H1 (cell line): ENCODE measurements around the gene TMEM202. TPM values are rescaled to one million over a fixed set of nuclear protein-coding genes. Genes with fewer than 3 reads are reported as not detected.
"Not testable (repeated sequence)": the region's sequence is repeated elsewhere in the genome, so short reads cannot be mapped to it uniquely, and the experiment has no call there.

Source experiments
- CTCF ChIA-PET: fragments of 300-600 bp; sonication (Branson Sonifier 250); formaldehyde crosslinking; loops from one replicate; lab custom pipeline; 2021; ENCODE audit not compliant: partially characterized antibody; lab: Charles Lee
- POLR2A ChIA-PET: fragments of 300-600 bp; sonication (Branson Sonifier 250); formaldehyde crosslinking; loops from one replicate; lab custom pipeline; 2021; ENCODE audit warnings: inconsistent platforms; ENCODE audit not compliant: partially characterized antibody; lab: Charles Lee
- DNase-seq, 2 experiments: peaks; one replicate each; pipeline versions ENCODE4 v3.0.0 to v3.0.0-alpha.2; 2010 to 2022; ENCODE audit warnings: low spot score in 2 of 2, low read depth in 1 of 2, mixed read lengths in 1 of 2
- FAIRE-seq: peaks from 2 replicates; lab custom pipeline; 2011; peaks lifted over from hg19 to GRCh38; lab: Jason Lieb, UNC
- H2AFZ ChIP-seq: 2 replicates; pipeline ENCODE4 v1.8.1; 2012; ENCODE audit warnings: low read length, inconsistent platforms
- H2AK5ac ChIP-seq: 2 replicates; pipeline ENCODE4 v1.6.1; 2013; ENCODE audit warnings: low read depth, low read length
- H2BK120ac ChIP-seq: replicated peaks from 2 replicates; pipeline ENCODE3; 2013; ENCODE audit warnings: low read depth, low read length, inconsistent platforms
- H2BK12ac ChIP-seq: 2 replicates; pipeline ENCODE4 v1.6.1; 2013; ENCODE audit warnings: low read depth, low read length
- H2BK15ac ChIP-seq: 2 replicates; pipeline ENCODE4 v1.6.1; 2013; ENCODE audit warnings: low read length
- H2BK20ac ChIP-seq: 2 replicates; pipeline ENCODE4 v1.6.1; 2013; ENCODE audit warnings: low read length
- H2BK5ac ChIP-seq: 2 replicates; pipeline ENCODE4 v1.6.1; 2013; ENCODE audit warnings: low read depth, low read length
- H3K14ac ChIP-seq: 2 replicates; pipeline ENCODE4 v1.6.1; 2013; ENCODE audit warnings: inconsistent platforms; ENCODE audit not compliant: insufficient read length
- H3K18ac ChIP-seq: 2 replicates; pipeline ENCODE4 v1.6.1; 2013; ENCODE audit warnings: low read length; ENCODE audit errors: extremely low read depth
- H3K23ac ChIP-seq: 2 replicates; pipeline ENCODE4 v1.6.1; 2013; ENCODE audit warnings: inconsistent platforms; ENCODE audit not compliant: insufficient read length
- H3K23me2 ChIP-seq: 2 replicates; pipeline ENCODE4 v1.6.1; 2013; ENCODE audit warnings: low read depth, low read length
- H3K27ac ChIP-seq: 2 replicates; pipeline ENCODE4 v1.6.1; 2011; ENCODE audit warnings: low read depth, low read length, inconsistent platforms
- H3K27me3 ChIP-seq, 4 experiments: replicated peaks in 1 of 4; 1 replicate in 1 of 4; 2 replicates in 3 of 4; pipeline versions ENCODE4 v1.6.1 to v1.8.1; 2011 to 2013; ENCODE audit warnings: low read length in 3 of 4, mild to moderate bottlenecking in 3 of 4, inconsistent platforms in 2 of 4, mixed read lengths in 2 of 4, moderate library complexity in 1 of 4; ENCODE audit not compliant: control insufficient read depth in 3 of 4, insufficient read depth in 3 of 4; ENCODE audit errors: extremely low read depth in 1 of 4
- H3K36me3 ChIP-seq, 4 experiments: 2 replicates each; pipeline versions ENCODE4 v1.6.1 to v1.8.1; 2011 to 2013; ENCODE audit warnings: mild to moderate bottlenecking in 4 of 4, low read length in 3 of 4, moderate library complexity in 2 of 4, control low read depth in 1 of 4, inconsistent platforms in 1 of 4; ENCODE audit not compliant: insufficient read depth in 4 of 4, control insufficient read depth in 2 of 4
- H3K4ac ChIP-seq: replicated peaks from 2 replicates; pipeline ENCODE3; 2013; ENCODE audit warnings: low read length, low read depth, mixed read lengths, inconsistent platforms; ENCODE audit not compliant: insufficient read length
- H3K4me1 ChIP-seq, 4 experiments: replicated peaks in 1 of 4; 1 replicate in 1 of 4; 2 replicates in 3 of 4; pipeline versions ENCODE4 v1.6.1 to v1.8.1; 2011 to 2013; ENCODE audit warnings: low read length in 3 of 4, inconsistent platforms in 2 of 4, mixed read lengths in 1 of 4; ENCODE audit not compliant: insufficient read depth in 4 of 4, control insufficient read depth in 3 of 4
- H3K4me2 ChIP-seq, 2 experiments: 2 replicates each; pipeline versions ENCODE4 v1.6.1 to v1.8.1; 2011 to 2013; ENCODE audit warnings: low read depth in 2 of 2, low read length in 2 of 2, control low read depth in 1 of 2, inconsistent platforms in 1 of 2, mild to moderate bottlenecking in 1 of 2; ENCODE audit not compliant: insufficient read depth in 1 of 2
- H3K4me3 ChIP-seq, 4 experiments: fragments of 200-600, 300-600 bp in 1 of 4; sonication (generic), shearing (Covaris generic), sonication (Bioruptor Twin) in 1 of 4; 2 replicates each; pipeline versions ENCODE4 v1.5.1 to v1.8.1; 2011 to 2016; ENCODE audit warnings: low read length in 4 of 4, low read depth in 3 of 4, control low read depth in 2 of 4, inconsistent platforms in 2 of 4, mild to moderate bottlenecking in 2 of 4, mixed read lengths in 1 of 4, moderate library complexity in 1 of 4; ENCODE audit not compliant: insufficient read depth in 2 of 4; ENCODE audit errors: extremely low read depth in 1 of 4
- H3K56ac ChIP-seq: replicated peaks from 2 replicates; pipeline ENCODE3; 2013; ENCODE audit warnings: low read depth, mild to moderate bottlenecking, mixed read lengths, low read length, inconsistent platforms; ENCODE audit not compliant: insufficient read length
- H3K79me1 ChIP-seq: 2 replicates; pipeline ENCODE4 v1.6.1; 2013; ENCODE audit warnings: low read depth, low read length, control low read depth
- H3K79me2 ChIP-seq, 2 experiments: 2 replicates each; pipeline versions ENCODE4 v1.6.1 to v1.8.1; 2012 to 2013; ENCODE audit warnings: low read length in 2 of 2, mild to moderate bottlenecking in 2 of 2, inconsistent platforms in 1 of 2; ENCODE audit not compliant: insufficient read depth in 2 of 2, control insufficient read depth in 1 of 2
- H3K9ac ChIP-seq, 4 experiments: replicated peaks in 1 of 4; 1 replicate in 1 of 4; 2 replicates in 3 of 4; pipeline versions ENCODE4 v1.6.1 to v1.8.1; 2011 to 2013; ENCODE audit warnings: low read depth in 3 of 4, low read length in 3 of 4, control low read depth in 2 of 4, mild to moderate bottlenecking in 2 of 4, moderate library complexity in 2 of 4, inconsistent platforms in 1 of 4; ENCODE audit errors: extremely low read depth in 1 of 4
- H3K9me3 ChIP-seq, 2 experiments: 2 replicates each; pipeline versions ENCODE4 v1.6.1 to v1.8.1; 2012 to 2013; ENCODE audit warnings: mild to moderate bottlenecking in 2 of 2, moderate library complexity in 2 of 2, control low read depth in 1 of 2, inconsistent platforms in 1 of 2, low read depth in 1 of 2, low read length in 1 of 2, mixed read lengths in 1 of 2; ENCODE audit not compliant: insufficient read depth in 2 of 2
- H4K20me1 ChIP-seq, 2 experiments: replicated peaks in 1 of 2; 2 replicates each; pipeline versions ENCODE3 to v1.8.1; 2011 to 2013; ENCODE audit warnings: inconsistent platforms in 2 of 2, low read length in 2 of 2, mild to moderate bottlenecking in 1 of 2; ENCODE audit not compliant: insufficient read depth in 2 of 2, control insufficient read depth in 1 of 2
- H4K5ac ChIP-seq: 2 replicates; pipeline ENCODE4 v1.6.1; 2013; ENCODE audit warnings: low read length, low read depth, mixed read lengths, inconsistent platforms; ENCODE audit not compliant: insufficient read length
- H4K8ac ChIP-seq: 2 replicates; pipeline ENCODE4 v1.8.0; 2013; ENCODE audit warnings: mild to moderate bottlenecking, moderate library complexity, low read length, inconsistent platforms; ENCODE audit not compliant: insufficient read depth; ENCODE audit errors: extremely low read depth
- H4K91ac ChIP-seq: replicated peaks from 2 replicates; pipeline ENCODE3; 2013; ENCODE audit warnings: low read length, mixed read lengths, inconsistent platforms; ENCODE audit not compliant: insufficient read length
- WGBS, 2 experiments: shearing (Covaris generic) in 1 of 2; methylation state at CpG; one replicate each; pipeline versions ENCODE4 v1.1.6 to v1.1.7; 2013 to 2015; ENCODE audit warnings: low lambda C conversion rate in 2 of 2, mixed read lengths in 2 of 2, inconsistent platforms in 1 of 2, low coverage in 1 of 2, missing lambda C conversion rate in 1 of 2; ENCODE audit not compliant: insufficient replicate concordance in 2 of 2, insufficient coverage in 1 of 2, insufficient read length in 1 of 2; ENCODE audit errors: extremely low coverage in 1 of 2, missing lambda C conversion rate in 1 of 2; 5-methylcytosine and 5-hydroxymethylcytosine counted together
- polyA plus RNA-seq, 7 experiments: library from polyadenylated mRNA; depleted of rRNA in 3 of 7; stranded (reverse) in 5 of 7; unstranded in 2 of 7; fragments of >200 nt in 5 of 7; fragments of 200-250 nt in 2 of 7; gene quantifications; 1 replicate in 5 of 7; 2 replicates in 1 of 7; 4 replicates in 1 of 7; pipeline versions ENCODE4 v1.2.1 to v1.2.3, GENCODE V29; 2011 to 2013; ENCODE audit warnings: missing spikeins in 2 of 7, mixed read lengths in 2 of 7
- total RNA-seq: library from RNA; stranded (reverse); fragmentation: NEBNext Ultra II Directional; extraction: Animal tissue kit (Norgen Biotek cat#: 25700); gene quantifications from 2 replicates; pipeline ENCODE4 v1.2.1, GENCODE V29; 2021

TMEM202 gene
- total and polyA plus RNA-seq, 2 of the 8 experiments (the other 6 are each of a cell fraction or from before 2014, with no cell fraction given), result not detected

GRCh38 chr15:72442848-72443247 is 44.7 kb downstream of the TMEM202 start:
- H3K4ac ChIP-seq, H3K36me3 ChIP-seq, H4K20me1 ChIP-seq, H2BK12ac ChIP-seq, H3K14ac ChIP-seq, H2BK20ac ChIP-seq, H2BK15ac ChIP-seq, H2AFZ ChIP-seq, H2BK5ac ChIP-seq, DNase-seq, H3K27me3 ChIP-seq, H4K8ac ChIP-seq, H3K56ac ChIP-seq, H3K18ac ChIP-seq, H3K27ac ChIP-seq, H2AK5ac ChIP-seq, H3K79me1 ChIP-seq, FAIRE-seq, H3K23me2 ChIP-seq, H3K79me2 ChIP-seq, H3K4me2 ChIP-seq, POLR2A ChIA-PET, H3K9ac ChIP-seq, H4K91ac ChIP-seq, H2BK120ac ChIP-seq, H3K9me3 ChIP-seq, H3K4me3 ChIP-seq, H3K4me1 ChIP-seq, H3K23ac ChIP-seq, H4K5ac ChIP-seq: not testable (repeated sequence)
- CTCF ChIA-PET, result interaction anchor here (1.0 to 1.6 kb wide), 2 partner anchors 19 to 89 kb away, joined by 3 to 4 read pairs; no protein-coding TSS in a partner anchor
- WGBS, 2 experiments, result 100% methylated on average over 1 of the region's 5 CpGs; no CpG with 5 or more reads in 1 of the 2 experiments
